Neural crest cell (in vitro differentiated cells): ENCODE measurements around the gene EVI5L. TPM values are rescaled to one million over a fixed set of nuclear protein-coding genes. Genes with fewer than 3 reads are reported as not detected.

ENCODE experiments used
- DNase-seq: peaks from one replicate; pipeline ENCODE4 v3.0.0; 2021; ENCODE audit warnings: low read depth, mixed read lengths, low spot score
- H3K27ac Mint-ChIP-seq: one replicate; pipeline ENCODE4 v1.8.0; 2021; ENCODE audit warnings: mild to moderate bottlenecking, mixed read lengths; ENCODE audit not compliant: unreplicated experiment
- H3K27me3 Mint-ChIP-seq: 2 replicates; pipeline ENCODE4 v1.8.0; 2021; ENCODE audit warnings: low read depth, mild to moderate bottlenecking, mixed read lengths
- H3K36me3 Mint-ChIP-seq: 2 replicates; pipeline ENCODE4 v1.8.0; 2021; ENCODE audit warnings: low read depth, mild to moderate bottlenecking, mixed read lengths
- H3K4me1 Mint-ChIP-seq: 2 replicates; pipeline ENCODE4 v1.8.0; 2021; ENCODE audit warnings: mixed read lengths
- H3K4me3 Mint-ChIP-seq: one replicate; pipeline ENCODE4 v1.8.0; 2021; ENCODE audit warnings: mild to moderate bottlenecking, mixed read lengths
- H3K9me3 Mint-ChIP-seq: 2 replicates; pipeline ENCODE4 v1.8.0; 2021; ENCODE audit warnings: mixed read lengths
- total RNA-seq: library from RNA; stranded (reverse); gene quantifications from 2 replicates; pipeline ENCODE4 v1.2.1, GENCODE V29; 2021
- TF ChIP-seq, protein P1 (sequence below): fragments of 200-600 bp; sonication (generic); conservative IDR thresholded peaks from 2 replicates; pipeline ENCODE4 v1.5.0; 2021; ENCODE audit warnings: antibody characterized with exemption, mild to moderate bottlenecking

Gene EVI5L
- total RNA-seq, 1 donor from 2014 or later, result 19.5 TPM

DNA sequence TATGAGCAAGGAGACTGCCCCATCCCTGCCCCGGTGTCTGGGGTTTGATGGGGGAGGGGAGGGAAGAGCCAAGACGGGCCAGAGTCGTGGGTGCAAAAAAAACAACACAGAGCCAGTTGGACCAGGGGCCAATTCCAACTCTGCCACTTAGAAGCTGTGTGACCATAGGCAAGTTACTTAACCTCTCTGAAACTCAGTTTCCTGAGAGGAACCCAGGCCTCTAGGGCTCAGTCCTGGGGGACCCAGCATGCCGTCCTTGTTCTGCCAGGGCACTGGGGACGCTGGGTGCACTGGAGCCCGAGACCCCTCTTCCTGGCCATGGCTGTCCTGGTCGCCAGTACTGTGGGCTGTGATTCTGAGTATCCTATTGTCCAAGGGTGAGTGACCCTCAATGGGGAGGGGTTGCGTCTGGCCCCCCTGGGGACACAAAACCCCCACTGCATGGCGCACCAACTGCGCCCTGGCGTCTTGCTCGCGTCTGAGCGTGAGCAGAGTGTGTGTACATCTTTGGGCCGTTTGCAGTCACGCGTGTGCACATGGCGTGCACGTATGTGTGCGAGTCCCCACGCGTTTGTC, 42.3 kb upstream of the EVI5L start:
- Mint-ChIP-seq H3K36me3 (no peaks in the 10 kb centered on the region), H3K27me3 (peaks cover 94% of the 10 kb centered on the region), H3K27ac (no peak overlapping the region), H3K4me3 (no peak overlapping the region), H3K9me3 (no peaks in the 10 kb centered on the region), H3K4me1 (no peaks in the 10 kb centered on the region)
- DNase-seq, result no peak
- TF ChIP-seq, protein P1, sequence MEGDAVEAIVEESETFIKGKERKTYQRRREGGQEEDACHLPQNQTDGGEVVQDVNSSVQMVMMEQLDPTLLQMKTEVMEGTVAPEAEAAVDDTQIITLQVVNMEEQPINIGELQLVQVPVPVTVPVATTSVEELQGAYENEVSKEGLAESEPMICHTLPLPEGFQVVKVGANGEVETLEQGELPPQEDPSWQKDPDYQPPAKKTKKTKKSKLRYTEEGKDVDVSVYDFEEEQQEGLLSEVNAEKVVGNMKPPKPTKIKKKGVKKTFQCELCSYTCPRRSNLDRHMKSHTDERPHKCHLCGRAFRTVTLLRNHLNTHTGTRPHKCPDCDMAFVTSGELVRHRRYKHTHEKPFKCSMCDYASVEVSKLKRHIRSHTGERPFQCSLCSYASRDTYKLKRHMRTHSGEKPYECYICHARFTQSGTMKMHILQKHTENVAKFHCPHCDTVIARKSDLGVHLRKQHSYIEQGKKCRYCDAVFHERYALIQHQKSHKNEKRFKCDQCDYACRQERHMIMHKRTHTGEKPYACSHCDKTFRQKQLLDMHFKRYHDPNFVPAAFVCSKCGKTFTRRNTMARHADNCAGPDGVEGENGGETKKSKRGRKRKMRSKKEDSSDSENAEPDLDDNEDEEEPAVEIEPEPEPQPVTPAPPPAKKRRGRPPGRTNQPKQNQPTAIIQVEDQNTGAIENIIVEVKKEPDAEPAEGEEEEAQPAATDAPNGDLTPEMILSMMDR, result no peak

DNA sequence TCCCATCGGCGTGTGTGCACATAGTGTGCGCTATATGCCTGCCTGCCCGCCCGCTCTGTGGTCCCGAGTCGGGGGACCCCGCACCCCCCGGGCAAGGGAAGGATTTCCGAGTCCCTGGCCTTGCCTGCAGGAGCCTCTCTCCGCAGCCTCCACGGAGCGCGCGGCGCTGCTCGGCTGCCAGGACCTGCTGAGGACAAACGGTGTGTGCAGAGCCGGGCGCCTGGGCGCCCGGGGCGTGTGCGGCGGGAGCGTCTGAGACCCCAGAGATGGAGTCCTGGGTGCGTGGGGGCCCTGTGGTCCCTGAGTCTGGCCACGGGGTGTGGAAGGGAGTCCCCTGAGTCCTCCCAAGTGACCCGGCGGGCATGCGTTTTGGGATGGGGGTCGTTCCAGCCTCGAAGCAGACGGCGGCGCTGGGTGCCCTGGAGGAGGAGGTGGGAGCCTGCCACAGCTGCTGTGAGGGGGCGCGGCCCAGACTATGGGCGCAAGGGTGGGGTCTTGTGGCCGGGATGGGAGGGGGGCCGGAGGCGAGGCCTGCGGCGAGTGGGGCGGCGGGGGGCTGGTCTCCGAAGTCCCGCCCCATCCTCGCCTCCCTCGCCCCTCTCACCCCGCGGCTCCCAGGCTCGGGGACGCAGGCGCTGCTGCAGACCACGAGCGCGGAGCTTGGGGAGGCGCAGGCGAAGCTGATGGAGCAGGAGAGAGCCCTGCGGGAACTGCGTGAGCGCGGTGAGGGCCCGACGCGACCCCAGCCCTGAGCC, 41.7 kb upstream of the EVI5L start:
- peaks cover 90% of the 10 kb centered on the region for H3K27me3 Mint-ChIP-seq
- TF ChIP-seq, protein P1, result no peak
- H3K9me3 Mint-ChIP-seq, result no peaks in the 10 kb centered on the region
- no peaks in the 10 kb centered on the region for H3K36me3 Mint-ChIP-seq
- no peak for DNase-seq
- no peaks in the 10 kb centered on the region for H3K4me1 Mint-ChIP-seq
- no peak overlapping the region for H3K27ac Mint-ChIP-seq
- H3K4me3 Mint-ChIP-seq, result no peak overlapping the region

DNA sequence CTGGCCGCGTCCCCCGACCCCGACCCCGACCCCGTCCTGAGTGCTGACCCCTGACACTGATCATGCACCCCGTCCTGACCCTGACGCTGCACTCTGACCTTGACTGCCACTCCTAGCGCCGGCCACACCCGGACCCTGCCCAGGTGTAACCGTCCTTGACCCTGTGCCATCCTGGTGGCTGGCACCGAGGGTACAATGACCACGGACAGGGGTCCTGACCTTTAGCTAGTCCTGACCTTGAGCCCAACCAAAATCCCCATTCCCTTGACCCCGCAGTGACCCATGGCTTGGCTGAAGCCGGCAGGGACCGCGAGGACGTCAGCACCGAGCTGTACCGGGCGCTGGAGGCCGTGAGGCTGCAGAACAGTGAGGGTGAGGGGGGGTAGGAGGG, 41.1 kb upstream of the EVI5L start:
- Mint-ChIP-seq H3K27me3 (peaks cover 89% of the 10 kb centered on the region), H3K4me1 (no peaks in the 10 kb centered on the region), H3K27ac (no peak overlapping the region), H3K9me3 (no peaks in the 10 kb centered on the region), H3K4me3 (no peak overlapping the region), H3K36me3 (no peaks in the 10 kb centered on the region)
- TF ChIP-seq, protein P1, result no peak
- DNase-seq, result no peak

DNA sequence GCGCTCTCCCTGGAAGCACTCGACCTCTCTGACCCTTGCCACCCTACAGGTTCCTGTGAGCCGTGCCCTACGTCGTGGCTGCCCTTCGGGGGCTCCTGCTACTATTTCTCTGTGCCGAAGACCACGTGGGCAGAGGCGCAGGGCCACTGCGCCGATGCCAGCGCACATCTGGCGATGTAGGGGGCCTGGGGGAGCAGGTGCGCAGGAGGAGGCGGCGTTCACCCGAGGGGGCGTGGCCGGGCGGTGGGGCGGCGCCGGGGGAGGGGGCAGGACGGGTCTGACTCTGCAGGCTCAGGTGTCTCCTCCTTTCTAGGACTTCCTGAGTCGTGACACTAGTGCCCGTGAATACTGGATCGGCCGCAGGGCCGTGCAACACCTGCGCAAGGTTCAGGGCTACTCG, 40.6 kb upstream of the EVI5L start:
- H3K36me3 Mint-ChIP-seq, result no peaks in the 10 kb centered on the region
- H3K4me1 Mint-ChIP-seq, result no peaks in the 10 kb centered on the region
- no peak overlapping the region for H3K4me3 Mint-ChIP-seq
- H3K27me3 Mint-ChIP-seq, result peaks cover 89% of the 10 kb centered on the region
- DNase-seq, result no peak
- TF ChIP-seq, protein P1, result no peak
- peaks cover 3% of the 10 kb centered on the region for H3K9me3 Mint-ChIP-seq
- H3K27ac Mint-ChIP-seq, result no peak overlapping the region

DNA sequence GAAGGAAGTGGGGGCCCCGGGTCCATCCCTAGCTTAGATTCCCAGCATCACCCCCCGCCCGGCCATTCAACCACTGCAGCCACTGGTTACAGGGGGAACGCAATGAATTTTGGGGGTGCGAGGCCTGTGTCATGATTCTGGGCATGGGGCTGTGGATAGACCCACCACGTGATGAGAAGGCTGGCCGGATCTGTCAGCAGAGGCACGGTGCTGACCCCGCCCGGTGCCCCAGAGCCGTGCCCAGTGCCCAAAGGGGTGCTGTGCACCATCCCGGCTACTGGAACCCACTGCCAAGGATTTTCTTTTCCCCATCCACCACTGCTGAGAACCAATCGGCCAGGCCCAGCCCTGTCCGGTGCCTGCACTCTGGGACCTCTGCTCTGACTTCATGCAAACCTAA, 39.6 kb upstream of the EVI5L start:
- no peak overlapping the region for H3K27ac Mint-ChIP-seq
- DNase-seq, result no peak
- TF ChIP-seq, protein P1, result no peak
- no peak overlapping the region for H3K4me3 Mint-ChIP-seq
- no peaks in the 10 kb centered on the region for H3K4me1 Mint-ChIP-seq
- H3K27me3 Mint-ChIP-seq, result peaks cover 84% of the 10 kb centered on the region
- no peaks in the 10 kb centered on the region for H3K36me3 Mint-ChIP-seq
- H3K9me3 Mint-ChIP-seq, result peaks cover 3% of the 10 kb centered on the region
